ENCODE results near the gene RAB13. TPM values are rescaled to one million over a fixed set of nuclear protein-coding genes. Genes with fewer than 3 reads are reported as not detected.

The RAB13 gene
- total and polyA plus RNA-seq, 12 donors, result 42.9 to 114 (median 58.1) TPM

DNA sequence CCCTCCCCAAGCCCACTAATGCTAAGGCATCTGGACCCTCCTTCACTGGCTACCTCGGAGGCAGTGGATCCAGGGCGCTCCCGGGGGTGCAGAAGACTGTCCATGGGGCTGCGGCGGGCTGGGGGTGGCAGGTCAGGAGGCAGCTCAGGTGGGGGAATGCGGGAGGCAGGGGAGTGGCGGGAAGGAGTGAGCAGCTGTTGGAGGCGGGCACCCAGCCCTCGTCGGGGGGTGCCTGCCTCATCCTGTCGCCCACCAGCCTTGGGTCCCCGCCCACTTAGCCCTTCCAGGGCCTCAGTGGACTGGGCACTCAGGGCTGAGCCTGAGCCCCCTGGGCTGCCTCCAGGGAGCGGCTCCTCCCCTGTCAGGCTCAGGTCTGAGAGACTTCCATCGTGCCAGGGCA, 52.7 kb downstream of the RAB13 start:
- TF ChIP-seq, protein P1, sequence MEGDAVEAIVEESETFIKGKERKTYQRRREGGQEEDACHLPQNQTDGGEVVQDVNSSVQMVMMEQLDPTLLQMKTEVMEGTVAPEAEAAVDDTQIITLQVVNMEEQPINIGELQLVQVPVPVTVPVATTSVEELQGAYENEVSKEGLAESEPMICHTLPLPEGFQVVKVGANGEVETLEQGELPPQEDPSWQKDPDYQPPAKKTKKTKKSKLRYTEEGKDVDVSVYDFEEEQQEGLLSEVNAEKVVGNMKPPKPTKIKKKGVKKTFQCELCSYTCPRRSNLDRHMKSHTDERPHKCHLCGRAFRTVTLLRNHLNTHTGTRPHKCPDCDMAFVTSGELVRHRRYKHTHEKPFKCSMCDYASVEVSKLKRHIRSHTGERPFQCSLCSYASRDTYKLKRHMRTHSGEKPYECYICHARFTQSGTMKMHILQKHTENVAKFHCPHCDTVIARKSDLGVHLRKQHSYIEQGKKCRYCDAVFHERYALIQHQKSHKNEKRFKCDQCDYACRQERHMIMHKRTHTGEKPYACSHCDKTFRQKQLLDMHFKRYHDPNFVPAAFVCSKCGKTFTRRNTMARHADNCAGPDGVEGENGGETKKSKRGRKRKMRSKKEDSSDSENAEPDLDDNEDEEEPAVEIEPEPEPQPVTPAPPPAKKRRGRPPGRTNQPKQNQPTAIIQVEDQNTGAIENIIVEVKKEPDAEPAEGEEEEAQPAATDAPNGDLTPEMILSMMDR (IDR thresholded peaks at IDR 0.05), result no peak
- peak in 1 of 8 donors; percentile 6 for ATAC-seq
- peaks cover 0 to 96% (median 69%) of the 10 kb centered on the region in 9 donors for H3K36me3 ChIP-seq

DNA sequence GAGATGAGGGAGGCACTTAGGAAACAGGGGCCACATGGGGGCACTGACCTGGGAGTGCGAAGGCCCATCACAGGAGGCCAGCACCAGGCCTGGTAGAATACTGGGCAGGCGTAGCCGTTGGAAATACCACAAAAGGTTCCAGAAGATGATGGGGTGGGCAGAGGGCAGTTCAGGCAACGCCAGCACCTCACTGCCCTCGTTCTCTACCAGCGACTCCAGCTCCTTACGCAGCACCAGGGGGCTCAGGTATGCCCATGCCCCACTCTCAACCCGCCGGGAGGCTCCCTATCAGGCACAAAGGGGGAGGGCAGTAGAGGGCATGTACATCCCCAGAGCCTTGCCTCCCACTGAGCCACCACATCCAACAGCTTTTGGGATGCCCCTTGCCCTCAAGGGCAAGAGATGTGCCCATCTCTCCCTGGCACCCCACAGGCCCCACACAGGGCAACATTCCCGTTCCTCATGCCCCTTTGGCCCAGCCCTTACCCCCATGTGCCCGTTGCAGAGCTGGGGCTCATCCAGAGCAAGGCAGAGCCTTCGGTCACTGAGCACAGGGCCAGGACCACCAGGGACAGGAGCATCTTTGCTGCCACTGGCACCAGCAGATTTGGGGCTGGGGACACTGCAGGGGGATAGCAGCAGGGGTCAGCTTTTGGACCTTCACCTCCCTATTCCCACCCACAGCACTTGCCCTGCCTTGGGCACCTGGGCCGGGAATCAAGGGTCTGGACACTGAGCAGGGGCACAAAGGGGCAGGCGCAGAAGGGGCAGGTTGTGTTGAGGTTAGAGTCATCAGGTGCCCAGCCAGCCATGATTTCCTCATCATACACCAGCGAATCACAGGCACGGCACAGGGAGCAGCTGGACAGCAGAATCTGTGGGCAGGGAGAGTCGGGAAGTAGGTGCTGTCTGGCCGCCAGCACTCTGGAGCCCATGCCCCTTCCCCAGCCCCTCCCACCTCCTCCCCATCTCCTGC, 53.7 kb downstream of the RAB13 start:
- Histone ChIP-seq H3K4me1 (peaks cover 0 to 15% (median 5%) of the 10 kb centered on the region in 9 donors), H3K9me3 (no peaks in the 10 kb centered on the region), H3K27me3 (no peaks in the 10 kb centered on the region), H3K4me3 (no peak overlapping the region), H3K36me3 (peaks cover 0 to 86% (median 62%) of the 10 kb centered on the region in 9 donors), H3K27ac (no peak overlapping the region)
- TF ChIP-seq, protein P1 (IDR thresholded peaks at IDR 0.05), result no peak
- DNase-seq, result no peak
- no peak for ATAC-seq
- intact Hi-C loops (cut with DNase I), result loop anchor here in 1 of 10 donors (10.0 kb wide), 1 partner anchor 118 kb away; no protein-coding TSS in a partner anchor
- 90 to 95% methylated on average over 18 of the region's 18 CpGs for WGBS, 2 donors

More for the DNA sequence above, 52.7 kb downstream of the RAB13 start:
- H3K9me3 ChIP-seq, result no peaks in the 10 kb centered on the region
- DNase-seq, result no peak
- H3K4me1 ChIP-seq, result peaks cover 0 to 9% (median 2%) of the 10 kb centered on the region in 9 donors
- 91 to 94% methylated on average over 13 to 14 of the region's 14 CpGs for WGBS, 2 donors
- intact Hi-C loops (cut with DNase I), result loop anchor here in 1 of 10 donors (10.0 kb wide), 1 partner anchor 119 kb away; no protein-coding TSS in a partner anchor
- no peak overlapping the region for H3K27ac ChIP-seq
- no peaks in the 10 kb centered on the region for H3K27me3 ChIP-seq
- no peak overlapping the region for H3K4me3 ChIP-seq

Small RNA genes within 50 kb of the gene (microRNA-seq; reads per million reads assigned to microRNA genes)
- gene MIR6737, result 0 reads per million in 2 donors

Other genes starting within 250 kb of the RAB13 start
- gene SLC27A3, start 210.9 kb downstream of the RAB13 start, total RNA-seq, result 10 to 100 TPM in 2 of 10 donors, 1 to 10 TPM in 8; 5.9 to 16.0 (median 8.9) TPM
- 10 to 100 TPM; 26.7 to 43.8 TPM for gene SLC27A3, start 210.9 kb downstream of the RAB13 start, polyA plus RNA-seq
- 10 to 100 TPM; 32.9 to 52.6 (median 42.7) TPM for gene GATAD2B, start 63.4 kb downstream of the RAB13 start, total RNA-seq
- 1 to 10 TPM; 3.9 to 7.0 TPM for gene GATAD2B, start 63.4 kb downstream of the RAB13 start, polyA plus RNA-seq
- 10 to 100 TPM; 29.4 to 60.4 (median 39.0) TPM for gene DENND4B, start 39.6 kb downstream of the RAB13 start, total RNA-seq
- gene DENND4B, start 39.6 kb downstream of the RAB13 start, polyA plus RNA-seq, result 10 to 100 TPM; 23.7 to 68.2 TPM
- 10 to 100 TPM; 14.6 to 25.6 (median 18.0) TPM for gene CRTC2, start 27.7 kb downstream of the RAB13 start, total RNA-seq
- gene CRTC2, start 27.7 kb downstream of the RAB13 start, polyA plus RNA-seq, result 10 to 100 TPM; 19.2 to 50.5 TPM
- gene SLC39A1, start 22.8 kb downstream of the RAB13 start, total RNA-seq, result 10 to 100 TPM; 27.6 to 63.0 (median 34.3) TPM
- 100 to 1,000 TPM in 1 of 2 donors, 10 to 100 TPM in 1; 24.6 to 102 TPM for gene SLC39A1, start 22.8 kb downstream of the RAB13 start, polyA plus RNA-seq
- gene CREB3L4, start 18.4 kb downstream of the RAB13 start, total RNA-seq, result 1 to 10 TPM; 2.9 to 8.5 (median 4.1) TPM
- 1 to 10 TPM; 5.6 to 7.6 TPM for gene CREB3L4, start 18.4 kb downstream of the RAB13 start, polyA plus RNA-seq
- 10 to 100 TPM; 49.4 to 94.7 (median 56.8) TPM for gene JTB, start 8.7 kb downstream of the RAB13 start, total RNA-seq
- gene JTB, start 8.7 kb downstream of the RAB13 start, polyA plus RNA-seq, result 100 to 1,000 TPM in 1 of 2 donors, 10 to 100 TPM in 1; 80.9 to 225 TPM
- gene RPS27, start 4.4 kb upstream of the RAB13 start, total RNA-seq, result 1,000 to 10,000 TPM in 1 of 10 donors, 100 to 1,000 TPM in 9; 586 to 1,105 (median 715) TPM
- 1,000 to 10,000 TPM; 2,780 to 8,165 TPM for gene RPS27, start 4.4 kb upstream of the RAB13 start, polyA plus RNA-seq
- gene NUP210L, start 168.7 kb upstream of the RAB13 start, total RNA-seq, result under 1 TPM in 4 of 10 donors, not detected in 6; 0.07 to 0.45 (median 0.18) TPM
- gene NUP210L, start 168.7 kb upstream of the RAB13 start, polyA plus RNA-seq, result under 1 TPM; 0.01 to 0.07 TPM
- 100 to 1,000 TPM in 7 of 10 donors, 10 to 100 TPM in 3; 75.2 to 345 (median 129) TPM for gene TPM3, start 205.8 kb upstream of the RAB13 start, total RNA-seq
- 10 to 100 TPM; 85.9 to 97.6 TPM for gene TPM3, start 205.8 kb upstream of the RAB13 start, polyA plus RNA-seq
- 1 to 10 TPM in 2 of 10 donors, under 1 TPM in 1, not detected in 7; 0.76 to 1.1 (median 1.1) TPM for gene CFAP141, start 220.0 kb upstream of the RAB13 start, total RNA-seq
- under 1 TPM in 1 of 2 donors, not detected in 1; 0.22 TPM for gene CFAP141, start 220.0 kb upstream of the RAB13 start, polyA plus RNA-seq
- gene UBAP2L, start 234.6 kb upstream of the RAB13 start, total RNA-seq, result 100 to 1,000 TPM; 103 to 135 (median 112) TPM
- gene UBAP2L, start 234.6 kb upstream of the RAB13 start, polyA plus RNA-seq, result 10 to 100 TPM; 55.2 to 61.8 TPM

Measured in heart right ventricle (tissue), 16 donors.